HUDEP-2 (cell line): ENCODE results near the gene GJA10.
"Not testable (repeated sequence)": the region's sequence is repeated elsewhere in the genome, so short reads cannot be mapped to it uniquely, and the experiment has no call there.

Source experiments
- DNase-seq, 76 experiments: peaks; one replicate each; lab custom pipeline; 2025; ENCODE audit not compliant: unreplicated experiment in 76 of 76; lab: John Stamatoyannopoulos, UW

The GJA10 gene

DNA sequence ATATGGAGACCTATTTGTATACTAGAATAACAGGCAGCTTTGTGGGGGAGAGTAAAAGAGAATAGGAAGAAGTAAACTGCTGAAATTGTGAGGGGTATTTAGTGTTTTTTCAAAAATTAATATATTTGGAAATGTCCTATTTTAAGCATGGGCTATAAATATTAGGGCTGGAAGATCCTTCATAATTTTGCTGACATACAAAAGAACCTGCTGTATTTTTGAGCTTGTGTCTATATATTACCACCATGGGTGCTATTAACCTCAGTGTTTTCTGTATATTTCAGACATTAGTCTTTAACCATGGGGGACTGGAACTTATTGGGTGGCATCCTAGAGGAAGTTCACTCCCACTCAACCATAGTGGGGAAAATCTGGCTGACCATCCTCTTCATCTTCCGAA is at the start of gene GJA10:
TSS of gene GJA10 (plus strand) at position 301 of the 400 bp plus-strand sequence. CDS start at position 301, 0 bp downstream.
- DNase-seq, result no peak

DNA sequence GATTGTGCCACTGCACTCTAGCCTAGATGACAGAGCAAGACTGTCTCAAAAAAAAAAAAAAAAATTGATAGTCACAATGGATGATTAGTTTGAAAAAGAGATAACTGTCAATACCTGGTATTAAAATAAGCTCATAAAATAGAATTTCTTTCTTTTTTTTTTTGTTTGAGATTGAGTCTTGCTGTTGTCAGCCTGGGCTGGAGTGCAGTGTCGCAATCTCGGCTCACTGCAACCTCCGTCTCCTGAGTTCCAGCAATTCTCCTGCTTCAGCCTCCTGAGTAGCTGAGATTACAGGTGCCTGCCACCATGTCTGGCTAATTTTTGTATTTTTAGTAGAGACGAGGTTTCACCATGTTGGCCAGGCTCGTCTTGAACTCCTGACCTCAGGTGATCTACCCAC is 46.8 kb upstream of the GJA10 start:
- DNase-seq, result not testable (repeated sequence)

DNA sequence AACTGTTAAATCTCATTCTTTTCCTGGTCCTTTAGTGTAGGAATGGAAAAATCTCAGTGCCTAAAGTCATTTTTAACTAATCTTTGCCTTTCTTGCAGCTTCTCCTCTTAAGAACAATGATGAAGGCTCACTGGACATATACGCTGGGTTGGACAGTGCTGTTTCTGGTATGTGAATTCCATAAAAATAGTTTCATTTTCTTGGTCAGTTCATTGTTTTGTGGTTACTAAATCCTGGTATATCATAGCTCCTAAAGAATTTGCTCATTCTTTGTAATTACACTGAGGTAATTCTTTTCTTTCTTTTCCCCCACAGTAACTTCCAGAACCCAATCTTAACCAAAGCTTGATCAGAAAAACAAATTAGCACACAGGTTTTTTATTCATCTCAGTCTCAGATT is 41.2 kb upstream of the GJA10 start:
- DNase-seq, result no peak

DNA sequence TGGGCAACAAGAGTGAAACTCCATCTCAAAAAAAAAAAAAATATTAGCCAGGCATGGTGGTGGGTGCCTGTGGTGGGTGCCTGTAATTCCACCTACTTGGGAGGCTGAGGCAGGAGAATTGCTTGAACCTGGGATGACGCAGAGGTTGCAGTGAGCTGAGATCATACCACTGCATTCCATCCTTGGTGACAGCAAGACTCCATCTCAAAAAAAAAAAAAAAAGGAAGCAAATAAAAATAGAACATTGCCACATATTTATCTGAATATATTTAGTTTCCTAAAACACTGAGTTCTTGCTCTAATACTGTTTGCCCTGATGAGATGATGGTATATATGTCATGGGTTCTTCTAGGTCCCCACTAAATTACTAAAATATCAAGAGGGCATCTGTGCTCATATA is 36.2 kb upstream of the GJA10 start:
- DNase-seq, result no peak

DNA sequence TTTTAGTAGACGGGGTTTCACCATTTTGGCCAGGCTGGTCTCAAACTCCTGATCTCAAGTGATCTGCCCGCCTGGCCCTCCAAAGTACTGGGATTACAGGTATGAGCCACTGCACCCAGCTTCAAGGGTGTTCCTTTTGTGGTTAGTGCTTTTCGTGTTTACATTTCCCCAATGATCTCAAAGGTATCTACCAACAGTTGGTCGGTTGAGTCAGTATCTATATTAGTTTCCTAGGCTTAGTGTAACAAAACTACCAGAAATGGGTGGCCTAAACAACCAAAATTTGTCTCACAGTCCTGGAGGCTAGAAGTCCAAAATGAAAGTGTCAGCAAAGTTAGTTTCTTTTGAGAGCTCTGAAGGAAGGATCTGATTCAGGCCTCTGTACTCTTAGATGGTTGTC is 34.5 kb upstream of the GJA10 start:
- DNase-seq, result no peak

DNA sequence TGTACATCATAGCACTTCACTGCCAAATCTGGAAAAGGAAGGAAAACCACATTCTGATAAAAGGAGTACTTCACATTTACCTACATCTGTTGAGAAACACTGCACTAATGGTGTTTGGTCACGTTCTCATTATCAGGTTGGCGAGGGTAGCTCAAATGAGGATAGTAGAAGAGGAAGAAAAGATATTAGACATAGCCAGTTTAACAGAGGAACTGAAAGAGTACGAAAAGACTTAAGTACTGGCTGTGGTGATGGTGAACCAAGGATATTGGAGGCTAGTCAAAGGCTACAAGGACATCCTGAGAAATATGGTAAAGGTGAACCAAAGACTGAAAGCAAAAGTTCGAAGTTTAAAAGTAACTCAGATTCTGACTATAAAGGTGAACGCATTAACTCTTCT is 32.0 kb upstream of the GJA10 start:
- DNase-seq, result no peak

DNA sequence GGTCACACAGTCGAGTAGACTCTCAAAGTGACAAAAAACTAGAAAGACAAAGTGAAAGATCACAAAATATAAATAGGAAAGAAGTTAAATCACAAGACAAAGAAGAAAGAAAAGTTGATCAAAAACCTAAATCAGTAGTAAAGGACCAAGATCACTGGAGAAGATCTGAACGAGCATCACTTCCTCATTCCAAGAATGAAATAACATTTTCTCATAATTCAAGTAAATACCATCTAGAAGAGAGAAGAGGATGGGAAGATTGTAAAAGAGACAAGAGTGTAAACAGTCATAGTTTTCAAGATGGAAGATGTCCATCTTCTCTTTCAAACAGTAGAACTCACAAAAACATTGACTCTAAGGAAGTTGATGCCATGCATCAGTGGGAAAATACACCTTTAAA is 31.6 kb upstream of the GJA10 start:
- DNase-seq, result no peak

DNA sequence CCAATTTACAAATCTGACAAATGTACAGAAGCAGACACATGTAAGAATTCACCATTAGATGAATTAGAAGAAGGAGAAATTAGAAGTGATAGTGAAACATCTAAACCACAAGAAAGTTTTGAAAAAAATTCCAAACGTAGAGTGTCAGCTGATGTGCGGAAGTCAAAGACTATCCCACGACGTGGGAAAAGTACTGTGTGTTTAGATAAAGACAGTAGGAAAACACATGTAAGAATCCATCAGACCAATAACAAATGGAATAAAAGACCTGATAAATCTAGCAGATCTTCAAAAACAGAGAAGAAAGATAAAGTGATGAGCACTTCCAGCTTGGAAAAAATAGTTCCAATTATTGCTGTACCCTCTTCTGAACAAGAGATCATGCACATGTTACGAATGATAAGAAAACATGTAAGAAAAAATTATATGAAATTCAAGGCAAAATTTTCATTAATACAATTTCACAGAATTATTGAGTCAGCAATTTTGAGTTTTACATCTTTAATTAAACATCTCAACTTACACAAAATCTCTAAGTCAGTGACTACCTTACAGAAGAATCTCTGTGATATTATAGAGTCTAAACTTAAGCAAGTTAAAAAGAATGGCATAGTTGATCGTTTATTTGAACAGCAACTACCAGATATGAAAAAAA is 28.1 kb upstream of the GJA10 start:
- DNase-seq, result no peak

DNA sequence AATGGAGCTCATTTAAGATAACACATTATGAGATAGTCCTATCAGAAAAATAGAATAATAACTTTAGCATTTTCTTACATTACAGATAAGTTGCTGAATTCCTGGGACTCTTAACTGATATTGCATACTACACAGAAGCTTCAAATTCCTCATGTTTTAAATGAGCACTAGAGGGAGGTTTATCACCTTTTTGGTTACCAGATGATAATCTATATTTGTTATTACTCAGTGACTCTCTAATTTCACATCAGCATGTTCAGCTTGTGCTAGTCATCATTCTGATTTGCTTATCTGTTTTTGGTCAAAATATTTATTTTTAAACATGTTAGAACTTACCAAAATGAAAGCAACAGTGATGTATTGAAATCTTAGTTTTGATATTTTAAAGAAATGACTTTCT is 20.5 kb upstream of the GJA10 start:
- DNase-seq, result peak in 1 of 76 experiments; percentile 18

DNA sequence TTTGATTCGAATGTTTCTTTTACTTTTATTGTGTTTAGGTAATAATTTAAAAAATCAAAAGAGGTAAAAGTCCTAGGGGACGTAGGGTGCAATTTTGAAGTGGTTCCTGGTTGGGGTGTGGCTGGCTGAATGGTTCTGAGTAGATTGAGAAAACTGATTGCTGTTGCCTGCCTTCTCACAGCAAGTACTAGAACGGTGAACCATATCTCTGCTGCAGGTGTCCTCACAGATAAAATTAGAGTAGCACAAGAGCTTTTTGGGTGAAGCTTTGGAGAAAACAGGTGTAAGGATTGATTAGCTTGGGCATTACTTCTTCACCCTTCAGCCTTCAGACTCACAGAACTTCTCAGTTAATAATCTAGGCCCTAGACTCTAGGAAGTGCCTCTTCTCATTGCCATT is 19.8 kb upstream of the GJA10 start:
- peak in 52 of 76 experiments; percentile 4 to 83 (median 42) for DNase-seq

DNA sequence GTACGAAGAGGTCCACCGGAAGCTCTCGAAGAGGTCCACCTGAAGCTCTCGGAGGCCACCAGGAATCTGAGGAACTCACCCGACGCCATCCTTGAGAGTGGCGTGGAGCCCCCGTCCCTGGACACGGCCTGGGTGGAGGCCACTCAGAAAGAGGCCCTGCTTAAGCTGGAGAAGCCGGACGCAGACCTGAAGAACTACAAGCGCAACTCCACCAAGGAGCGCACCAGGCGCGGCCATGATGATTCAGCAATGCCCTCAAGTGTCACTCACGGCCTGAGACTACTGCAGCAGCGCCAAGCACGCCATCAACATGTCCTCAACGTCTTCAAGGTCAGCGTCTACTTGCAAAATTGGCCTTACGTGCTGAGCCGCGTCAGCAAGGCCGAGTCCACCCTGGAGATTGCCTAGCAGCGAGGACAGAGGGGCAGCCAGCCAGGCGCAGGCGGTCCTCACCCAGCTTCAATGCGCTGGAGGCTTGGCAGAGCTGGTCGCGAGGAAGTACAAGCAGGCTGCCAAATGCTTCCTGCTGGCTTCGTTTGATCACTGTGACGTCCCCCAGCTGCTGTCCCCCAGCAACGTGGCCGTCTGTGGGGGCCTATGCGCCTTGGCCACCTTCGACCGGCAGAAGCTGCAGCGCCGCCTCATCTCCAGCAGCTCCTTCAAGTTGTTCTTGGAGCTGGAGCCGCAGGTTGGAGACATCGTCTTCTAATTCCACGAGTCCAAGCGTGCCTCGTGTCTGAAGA is 7.7 kb upstream of the GJA10 start:
- no peak for DNase-seq

DNA sequence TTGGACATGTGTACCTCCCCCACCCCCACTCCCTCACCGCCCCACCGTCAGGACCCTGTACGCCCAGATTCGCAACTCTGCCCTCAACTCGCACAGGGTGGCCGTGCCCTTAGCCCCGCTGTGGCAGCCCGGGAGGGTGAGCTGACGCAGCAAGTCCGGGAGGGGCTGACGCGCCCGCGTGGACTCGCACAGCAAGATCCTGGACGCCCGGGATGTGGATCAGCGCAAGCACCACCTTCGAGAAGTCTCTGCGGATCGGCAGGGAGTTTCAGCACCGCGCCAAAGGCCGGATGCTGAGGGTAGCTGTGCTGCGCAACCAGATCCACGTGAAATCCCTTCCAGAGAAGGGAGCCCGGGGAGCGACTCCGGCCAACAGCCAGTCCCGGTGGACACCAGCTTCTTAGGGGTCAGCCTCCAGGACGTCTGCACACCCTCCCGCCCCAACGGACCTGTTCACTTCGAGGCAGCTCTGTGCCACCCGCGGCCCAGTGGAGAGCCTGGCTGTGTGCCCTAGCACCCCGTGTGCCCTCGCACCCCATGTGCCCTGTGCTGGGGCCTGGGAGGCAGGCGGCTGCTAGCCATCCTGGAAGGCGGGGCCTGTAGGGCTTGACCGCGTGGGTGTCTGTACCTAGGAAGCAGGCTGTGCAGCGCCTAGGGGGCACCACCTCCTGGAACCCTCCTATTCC is 6.7 kb upstream of the GJA10 start:
- DNase-seq, result peak in 2 of 76 experiments; percentile 11 to 14

DNA sequence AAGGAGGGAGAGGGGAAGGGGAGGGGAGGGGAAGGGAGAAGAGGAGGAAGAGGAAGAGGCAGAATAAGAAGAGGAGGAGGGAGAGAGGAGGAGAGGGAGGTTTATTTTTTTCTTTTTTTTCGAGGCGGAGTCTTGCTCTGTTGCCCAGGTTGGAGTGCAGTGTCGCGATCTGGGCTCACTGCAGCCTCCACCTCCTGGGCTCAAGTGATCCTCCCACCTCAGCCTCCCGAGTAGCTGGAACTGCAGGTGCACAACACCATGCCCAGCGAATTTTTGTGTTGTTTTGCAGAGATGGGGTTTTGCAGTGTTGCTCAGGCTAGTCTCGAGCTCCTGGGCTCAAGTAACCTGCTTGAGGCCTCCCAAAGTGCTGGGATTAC is 6.1 kb upstream of the GJA10 start:
- DNase-seq, result no peak

DNA sequence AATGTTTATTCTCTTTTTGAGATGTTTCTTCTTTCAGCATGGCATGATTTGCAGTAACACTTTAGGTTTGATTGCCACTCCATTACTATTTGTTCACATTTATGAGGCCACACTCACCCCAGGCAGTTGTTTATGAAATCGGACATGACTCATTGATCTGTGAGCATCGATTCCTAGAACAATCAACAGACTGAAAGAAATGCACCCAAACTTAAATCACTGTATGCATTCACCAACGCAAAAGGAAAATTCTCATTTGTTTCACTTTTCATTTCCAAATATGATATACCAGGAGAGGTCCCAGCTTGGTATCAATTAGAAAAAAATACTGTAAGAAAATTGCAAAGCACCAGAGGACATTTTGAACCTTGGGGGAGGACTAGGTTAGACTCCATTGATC is 5.4 kb upstream of the GJA10 start:
- no peak for DNase-seq

DNA sequence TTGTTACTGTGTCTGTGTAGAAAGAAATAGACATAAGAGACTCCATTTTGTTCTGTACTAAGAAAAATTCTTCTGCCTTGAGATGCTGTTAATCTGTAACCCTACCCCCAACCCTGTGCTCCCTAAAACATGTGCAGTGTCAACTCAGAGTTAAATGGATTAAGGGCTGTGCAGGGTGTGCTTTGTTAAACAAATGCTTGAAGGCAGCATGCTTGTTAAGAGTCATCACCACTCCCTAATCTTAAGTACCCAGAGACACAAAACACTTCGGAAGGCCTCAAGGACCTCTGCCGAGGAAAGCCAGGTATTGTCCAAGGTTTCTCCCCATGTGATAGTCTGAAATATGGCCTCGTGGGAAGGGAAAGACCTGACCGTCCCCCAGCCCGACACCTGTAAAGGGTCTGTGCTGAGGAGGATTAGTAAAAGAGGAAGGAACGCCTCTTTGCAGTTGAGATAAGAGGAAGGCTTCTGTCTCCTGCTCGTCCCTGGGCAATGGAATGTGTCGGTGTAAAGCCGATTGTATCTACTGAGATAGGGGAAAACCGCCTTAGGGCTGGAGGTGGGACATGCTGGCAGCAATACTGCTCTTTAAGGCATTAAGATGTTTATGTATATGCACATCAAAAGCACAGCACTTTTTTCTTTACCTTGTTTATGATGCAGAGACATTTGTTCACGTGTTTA is 3.3 kb upstream of the GJA10 start:
- DNase-seq, result peak in 1 of 76 experiments; percentile 10

DNA sequence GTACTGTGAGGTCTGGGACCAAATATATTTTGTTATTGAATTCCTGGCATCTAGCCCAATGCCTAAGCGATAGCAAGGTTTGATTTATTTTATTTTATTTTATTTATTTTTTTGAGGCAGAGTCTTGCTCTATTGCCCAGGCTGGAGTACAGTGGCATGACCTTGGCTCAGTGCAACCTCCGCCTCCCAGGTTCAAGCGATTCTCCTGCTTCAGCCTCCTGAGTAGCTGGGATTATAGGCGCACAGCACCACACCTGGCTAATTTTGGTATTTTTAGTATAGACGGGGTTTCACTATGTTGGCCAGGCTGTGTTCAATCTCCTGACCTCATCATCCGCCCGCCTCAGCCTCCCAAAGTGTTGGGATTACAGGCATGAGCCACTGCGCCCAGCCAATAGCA is 1.7 kb upstream of the GJA10 start:
- DNase-seq, result peak in 3 of 76 experiments; percentile 7 to 18 (median 13)

DNA sequence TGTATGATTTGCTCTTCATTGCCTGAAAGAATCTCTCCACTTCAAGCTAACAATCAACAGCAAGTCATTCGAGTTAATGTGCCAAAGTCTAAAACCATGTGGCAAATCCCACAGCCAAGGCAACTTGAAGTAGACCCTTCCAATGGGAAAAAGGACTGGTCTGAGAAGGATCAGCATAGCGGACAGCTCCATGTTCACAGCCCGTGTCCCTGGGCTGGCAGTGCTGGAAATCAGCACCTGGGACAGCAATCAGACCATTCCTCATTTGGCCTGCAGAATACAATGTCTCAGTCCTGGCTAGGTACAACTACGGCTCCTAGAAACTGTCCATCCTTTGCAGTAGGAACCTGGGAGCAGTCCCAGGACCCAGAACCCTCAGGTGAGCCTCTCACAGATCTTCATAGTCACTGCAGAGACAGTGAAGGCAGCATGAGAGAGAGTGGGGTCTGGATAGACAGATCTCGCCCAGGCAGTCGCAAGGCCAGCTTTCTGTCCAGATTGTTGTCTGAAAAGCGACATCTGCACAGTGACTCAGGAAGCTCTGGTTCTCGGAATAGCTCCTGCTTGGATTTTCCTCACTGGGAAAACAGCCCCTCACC is 1.1 kb downstream of the GJA10 start:
- DNase-seq, result peak in 22 of 76 experiments; percentile 5 to 41 (median 20)

DNA sequence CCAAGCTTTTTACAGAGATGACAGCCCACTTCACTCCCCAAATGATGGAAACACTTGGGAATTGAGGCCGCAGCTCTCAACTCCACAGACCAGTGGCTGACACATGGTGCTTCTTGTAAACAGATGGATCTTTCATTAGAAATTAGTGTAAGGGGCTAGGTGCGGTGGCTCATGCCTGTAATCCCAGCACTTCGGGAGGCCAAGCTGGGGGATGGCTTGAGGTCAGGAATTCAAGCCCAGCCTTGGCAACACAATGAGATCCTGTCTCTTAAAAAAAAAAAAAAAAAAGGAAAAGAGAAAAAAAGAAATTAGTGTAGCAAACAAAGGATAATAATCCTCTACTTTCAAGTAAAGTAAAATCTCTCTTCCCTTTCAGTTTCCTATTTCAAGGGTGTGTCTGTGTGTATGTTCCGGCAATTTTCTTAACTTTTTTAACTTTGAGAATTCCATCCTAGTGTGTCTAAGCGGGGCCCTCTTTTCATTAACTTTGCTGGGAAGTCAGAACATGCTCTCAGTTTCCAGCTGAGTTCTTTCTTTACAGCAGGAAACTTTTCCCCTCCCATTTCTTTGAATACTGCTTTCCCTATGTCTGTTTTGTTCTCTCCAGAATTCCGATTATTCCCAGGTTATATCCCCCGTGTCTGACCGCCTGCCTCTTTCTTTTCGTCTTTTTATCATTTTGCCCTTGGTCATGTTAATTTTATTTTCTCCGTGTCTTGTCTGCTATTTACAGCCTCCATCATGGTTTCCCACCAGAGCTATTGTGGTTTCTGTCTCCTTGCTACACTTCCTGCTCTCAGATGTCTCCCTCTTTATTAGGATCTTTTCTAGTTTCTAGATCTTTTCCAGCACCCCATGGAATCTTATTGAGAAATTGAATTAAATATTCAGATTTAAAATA is 16.0 kb downstream of the GJA10 start:
- DNase-seq, result not testable (repeated sequence)

DNA sequence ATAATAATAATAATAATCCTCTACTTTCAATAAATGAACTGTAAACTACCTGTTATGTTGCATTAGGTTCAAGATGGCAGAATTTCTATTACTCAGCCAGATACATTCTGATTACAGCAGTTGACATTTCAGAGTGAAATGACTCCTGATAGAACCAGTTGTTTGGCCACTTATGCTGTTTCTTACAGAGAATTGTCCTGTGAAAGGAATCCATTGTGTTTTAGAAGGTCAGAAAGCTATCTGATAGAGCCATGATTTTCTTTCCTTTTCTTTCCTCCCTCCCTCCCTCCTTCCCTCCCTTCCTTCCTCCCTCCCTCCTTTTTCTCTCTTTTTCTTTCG is 16.6 kb downstream of the GJA10 start:
- no peak for DNase-seq
